ENCODE data around the gene SLC25A21. TPM values are rescaled to one million over a fixed set of nuclear protein-coding genes. Genes with fewer than 3 reads are reported as not detected.
"Not testable (repeated sequence)": the region's sequence is repeated elsewhere in the genome, so short reads cannot be mapped to it uniquely, and the experiment has no call there.

SLC25A21 gene
- polyA plus RNA-seq, 2 donors: 0.53 to 0.74 TPM

DNA sequence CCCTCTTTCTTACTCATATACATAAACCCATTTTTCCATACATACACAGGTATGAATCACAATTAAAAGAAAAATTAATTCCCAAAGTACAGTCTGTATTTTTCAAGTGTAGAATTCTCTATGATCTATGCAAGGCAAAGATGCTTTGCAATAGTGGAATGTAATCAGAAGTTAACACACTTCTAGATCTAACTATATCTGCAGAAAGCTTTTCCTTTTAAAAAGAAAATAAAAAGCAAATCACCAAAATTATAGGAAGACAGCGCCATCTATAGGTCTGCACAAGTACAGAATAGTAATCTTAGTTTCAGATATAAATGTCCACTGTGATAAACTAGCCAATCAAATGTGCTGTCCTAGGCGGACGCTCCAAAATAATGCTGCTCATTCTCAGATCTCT lies 22.0 kb downstream of the SLC25A21 start:
- WGBS, 2 donors: 1 to 2% methylated on average over 3 of the region's 3 CpGs
- H3K9me3 ChIP-seq (ENCODE audit: control insufficient read depth in 2 of 2, insufficient read depth in 1 of 2, low read depth in 1 of 2, low read length in 1 of 2): no peaks in the 10 kb centered on the region
- no peaks in the 10 kb centered on the region for H3K27me3 ChIP-seq (ENCODE audit: control insufficient read depth in 1 of 2, insufficient read depth in 2 of 2, low read length in 2 of 2)

DNA sequence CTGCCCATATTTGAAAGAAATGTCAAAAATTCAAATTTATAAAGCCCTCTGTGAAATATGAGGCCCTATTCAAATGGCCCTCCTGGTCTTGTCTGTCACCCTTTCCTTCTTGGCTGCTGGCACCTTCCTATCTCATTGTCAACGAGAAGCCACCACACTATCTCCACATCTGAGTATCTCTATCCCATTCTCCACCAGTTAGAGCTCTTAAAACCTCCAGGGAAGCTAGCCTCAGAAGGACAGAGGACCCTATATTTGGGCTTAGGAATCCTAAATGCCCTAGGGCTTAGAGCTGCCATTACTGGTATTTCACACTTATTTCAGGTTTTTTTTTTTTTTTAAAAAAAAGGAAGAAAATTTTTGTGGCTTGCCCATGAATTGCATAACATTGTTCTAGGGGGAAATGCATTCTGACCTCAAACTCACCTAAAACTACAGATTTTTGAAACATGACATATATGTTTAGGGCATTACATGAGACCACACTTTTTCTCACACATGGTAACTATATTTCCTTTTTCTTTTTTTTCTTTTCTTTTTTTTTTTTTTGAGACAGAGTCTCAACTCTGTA lies 25.0 kb downstream of the SLC25A21 start:
- no peaks in the 10 kb centered on the region for H3K9me3 ChIP-seq (ENCODE audit: control insufficient read depth in 2 of 2, insufficient read depth in 1 of 2, low read depth in 1 of 2, low read length in 1 of 2)
- no peaks in the 10 kb centered on the region for H3K36me3 ChIP-seq (ENCODE audit: control insufficient read depth in 2 of 2, insufficient read depth in 2 of 2, low read length in 1 of 2)
- no peak overlapping the region for H3K4me3 ChIP-seq (ENCODE audit: low read depth in 1 of 2, low read length in 2 of 2)
- 63 to 70% methylated on average over 1 of the region's 1 CpG for WGBS, 2 donors
- no peaks in the 10 kb centered on the region for H3K27me3 ChIP-seq (ENCODE audit: control insufficient read depth in 1 of 2, insufficient read depth in 2 of 2, low read length in 2 of 2)
- H3K27ac ChIP-seq (ENCODE audit: low read depth in 2 of 2, low read length in 1 of 2): no peak overlapping the region
- H3K4me1 ChIP-seq (ENCODE audit: control insufficient read depth in 2 of 2, insufficient read depth in 2 of 2, low read length in 1 of 2): no peaks in the 10 kb centered on the region

More for the DNA sequence above, 22.0 kb downstream of the SLC25A21 start:
- no peak overlapping the region for H3K27ac ChIP-seq (ENCODE audit: low read depth in 2 of 2, low read length in 1 of 2)
- no peak overlapping the region for H3K4me3 ChIP-seq (ENCODE audit: low read depth in 1 of 2, low read length in 2 of 2)
- H3K4me1 ChIP-seq (ENCODE audit: control insufficient read depth in 2 of 2, insufficient read depth in 2 of 2, low read length in 1 of 2): no peaks in the 10 kb centered on the region
- no peaks in the 10 kb centered on the region for H3K36me3 ChIP-seq (ENCODE audit: control insufficient read depth in 2 of 2, insufficient read depth in 2 of 2, low read length in 1 of 2)

GRCh38 chr14:37146438-37146837 lies 26.0 kb downstream of the SLC25A21 start:
- H3K4me1 ChIP-seq (ENCODE audit: control insufficient read depth in 2 of 2, insufficient read depth in 2 of 2, low read length in 1 of 2); H3K27me3 ChIP-seq (ENCODE audit: control insufficient read depth in 1 of 2, insufficient read depth in 2 of 2, low read length in 2 of 2); H3K36me3 ChIP-seq (ENCODE audit: control insufficient read depth in 2 of 2, insufficient read depth in 2 of 2, low read length in 1 of 2); H3K27ac ChIP-seq (ENCODE audit: low read depth in 2 of 2, low read length in 1 of 2); H3K9me3 ChIP-seq (ENCODE audit: control insufficient read depth in 2 of 2, insufficient read depth in 1 of 2, low read depth in 1 of 2, low read length in 1 of 2); H3K4me3 ChIP-seq (ENCODE audit: low read depth in 1 of 2, low read length in 2 of 2): not testable (repeated sequence)
- 80 to 87% methylated on average over 1 of the region's 1 CpG for WGBS, 2 donors

GRCh38 chr14:37145395-37145794 lies 27.0 kb downstream of the SLC25A21 start:
- no peaks in the 10 kb centered on the region for H3K36me3 ChIP-seq (ENCODE audit: control insufficient read depth in 2 of 2, insufficient read depth in 2 of 2, low read length in 1 of 2)
- H3K4me1 ChIP-seq (ENCODE audit: control insufficient read depth in 2 of 2, insufficient read depth in 2 of 2, low read length in 1 of 2): no peaks in the 10 kb centered on the region
- H3K27me3 ChIP-seq (ENCODE audit: control insufficient read depth in 1 of 2, insufficient read depth in 2 of 2, low read length in 2 of 2): no peaks in the 10 kb centered on the region
- H3K27ac ChIP-seq (ENCODE audit: low read depth in 2 of 2, low read length in 1 of 2): no peak overlapping the region
- no peaks in the 10 kb centered on the region for H3K9me3 ChIP-seq (ENCODE audit: control insufficient read depth in 2 of 2, insufficient read depth in 1 of 2, low read depth in 1 of 2, low read length in 1 of 2)
- H3K4me3 ChIP-seq (ENCODE audit: low read depth in 1 of 2, low read length in 2 of 2): no peak overlapping the region

DNA sequence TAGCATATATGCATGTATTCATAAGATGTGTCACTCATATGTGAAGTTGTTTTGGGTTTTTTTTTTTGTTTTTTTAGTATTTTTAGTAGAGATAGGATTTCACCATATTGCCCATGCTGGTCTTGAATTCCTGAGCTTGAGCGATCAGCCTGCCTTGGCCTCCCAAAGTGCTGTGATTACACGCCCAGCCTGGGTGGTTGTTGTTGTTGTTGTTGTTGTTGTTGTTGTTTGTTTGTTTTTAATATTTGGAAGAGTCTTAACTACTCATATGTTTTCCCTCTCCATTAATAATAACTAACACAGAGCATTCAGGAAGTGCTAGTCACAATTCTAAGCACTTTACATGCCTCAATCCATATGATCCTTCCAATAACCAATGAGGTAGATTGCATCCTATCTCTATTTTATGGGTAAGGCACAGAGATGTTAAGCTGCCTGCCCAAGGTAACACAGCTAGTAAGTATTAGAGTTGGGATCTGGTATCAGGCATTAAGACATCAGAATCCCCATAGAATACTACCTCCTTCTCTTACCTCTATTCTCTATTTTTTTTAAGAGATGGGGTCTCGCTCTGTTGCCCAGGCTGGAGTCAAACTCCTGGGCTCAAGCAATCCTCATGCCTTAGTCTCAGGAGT lies 27.6 kb downstream of the SLC25A21 start:
- no peaks in the 10 kb centered on the region for H3K27me3 ChIP-seq (ENCODE audit: control insufficient read depth in 1 of 2, insufficient read depth in 2 of 2, low read length in 2 of 2)
- no peaks in the 10 kb centered on the region for H3K4me1 ChIP-seq (ENCODE audit: control insufficient read depth in 2 of 2, insufficient read depth in 2 of 2, low read length in 1 of 2)
- H3K36me3 ChIP-seq (ENCODE audit: control insufficient read depth in 2 of 2, insufficient read depth in 2 of 2, low read length in 1 of 2): no peaks in the 10 kb centered on the region
- H3K4me3 ChIP-seq (ENCODE audit: low read depth in 1 of 2, low read length in 2 of 2): no peak overlapping the region
- 94 to 97% methylated on average over 3 of the region's 3 CpGs for WGBS, 2 donors
- H3K9me3 ChIP-seq (ENCODE audit: control insufficient read depth in 2 of 2, insufficient read depth in 1 of 2, low read depth in 1 of 2, low read length in 1 of 2): no peaks in the 10 kb centered on the region
- H3K27ac ChIP-seq (ENCODE audit: low read depth in 2 of 2, low read length in 1 of 2): no peak overlapping the region

- no peaks in the 10 kb centered on the region for H3K4me1 ChIP-seq (ENCODE audit: control insufficient read depth in 2 of 2, insufficient read depth in 2 of 2, low read length in 1 of 2)
- no peaks in the 10 kb centered on the region for H3K9me3 ChIP-seq (ENCODE audit: control insufficient read depth in 2 of 2, insufficient read depth in 1 of 2, low read depth in 1 of 2, low read length in 1 of 2)
- H3K36me3 ChIP-seq (ENCODE audit: control insufficient read depth in 2 of 2, insufficient read depth in 2 of 2, low read length in 1 of 2): no peaks in the 10 kb centered on the region
- H3K27me3 ChIP-seq (ENCODE audit: control insufficient read depth in 1 of 2, insufficient read depth in 2 of 2, low read length in 2 of 2): no peaks in the 10 kb centered on the region
- WGBS, 2 donors: 69 to 77% methylated on average over 2 of the region's 2 CpGs
- H3K4me3 ChIP-seq (ENCODE audit: low read depth in 1 of 2, low read length in 2 of 2): no peak overlapping the region
- no peak overlapping the region for H3K27ac ChIP-seq (ENCODE audit: low read depth in 2 of 2, low read length in 1 of 2)
Observed at GRCh38 chr14:37143475-37143874, 28.9 kb downstream of the SLC25A21 start.

DNA sequence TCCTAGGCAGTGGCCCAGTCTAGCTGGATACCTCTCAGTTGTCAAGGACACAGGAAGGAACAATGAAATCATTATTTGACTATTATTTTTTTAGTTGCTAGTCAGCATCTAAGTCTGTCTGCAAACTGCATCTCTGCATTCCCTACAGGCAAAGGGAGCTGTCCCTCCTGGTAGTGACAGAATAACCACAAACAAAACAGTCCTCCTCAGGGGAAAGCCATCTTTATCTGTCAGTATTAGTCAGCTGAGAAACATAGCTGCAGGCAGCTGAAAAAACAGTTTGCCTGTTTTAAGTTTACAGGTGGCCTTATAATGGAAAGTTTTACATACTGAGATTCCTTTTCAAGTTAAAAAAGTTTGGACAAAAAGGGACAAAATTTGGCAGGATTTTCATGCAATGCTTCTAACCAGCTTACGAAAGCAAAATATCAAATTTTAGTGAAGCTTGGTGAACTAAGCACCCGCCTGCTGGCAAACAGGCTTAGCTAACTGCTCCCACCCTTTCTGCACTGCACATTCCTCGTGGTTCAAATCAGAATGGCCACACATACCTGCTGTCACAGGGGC lies 29.5 kb downstream of the SLC25A21 start:
- 50 to 62% methylated on average over 3 of the region's 3 CpGs for WGBS, 2 donors
- no peaks in the 10 kb centered on the region for H3K36me3 ChIP-seq (ENCODE audit: control insufficient read depth in 2 of 2, insufficient read depth in 2 of 2, low read length in 1 of 2)
- no peaks in the 10 kb centered on the region for H3K4me1 ChIP-seq (ENCODE audit: control insufficient read depth in 2 of 2, insufficient read depth in 2 of 2, low read length in 1 of 2)
- no peak overlapping the region for H3K27ac ChIP-seq (ENCODE audit: low read depth in 2 of 2, low read length in 1 of 2)
- H3K9me3 ChIP-seq (ENCODE audit: control insufficient read depth in 2 of 2, insufficient read depth in 1 of 2, low read depth in 1 of 2, low read length in 1 of 2): no peaks in the 10 kb centered on the region
- no peak overlapping the region for H3K4me3 ChIP-seq (ENCODE audit: low read depth in 1 of 2, low read length in 2 of 2)
- H3K27me3 ChIP-seq (ENCODE audit: control insufficient read depth in 1 of 2, insufficient read depth in 2 of 2, low read length in 2 of 2): no peaks in the 10 kb centered on the region

- Histone ChIP-seq H3K4me1 (ENCODE audit: control insufficient read depth in 2 of 2, insufficient read depth in 2 of 2, low read length in 1 of 2) (no peaks in the 10 kb centered on the region), H3K36me3 (ENCODE audit: control insufficient read depth in 2 of 2, insufficient read depth in 2 of 2, low read length in 1 of 2) (no peaks in the 10 kb centered on the region), H3K27ac (ENCODE audit: low read depth in 2 of 2, low read length in 1 of 2) (no peak overlapping the region), H3K4me3 (ENCODE audit: low read depth in 1 of 2, low read length in 2 of 2) (no peak overlapping the region), H3K27me3 (ENCODE audit: control insufficient read depth in 1 of 2, insufficient read depth in 2 of 2, low read length in 2 of 2) (no peaks in the 10 kb centered on the region), H3K9me3 (ENCODE audit: control insufficient read depth in 2 of 2, insufficient read depth in 1 of 2, low read depth in 1 of 2, low read length in 1 of 2) (no peaks in the 10 kb centered on the region)
- WGBS, 2 donors: 88% methylated on average over 2 of the region's 2 CpGs
Observed at GRCh38 chr14:37140176-37140575, 32.2 kb downstream of the SLC25A21 start.

DNA sequence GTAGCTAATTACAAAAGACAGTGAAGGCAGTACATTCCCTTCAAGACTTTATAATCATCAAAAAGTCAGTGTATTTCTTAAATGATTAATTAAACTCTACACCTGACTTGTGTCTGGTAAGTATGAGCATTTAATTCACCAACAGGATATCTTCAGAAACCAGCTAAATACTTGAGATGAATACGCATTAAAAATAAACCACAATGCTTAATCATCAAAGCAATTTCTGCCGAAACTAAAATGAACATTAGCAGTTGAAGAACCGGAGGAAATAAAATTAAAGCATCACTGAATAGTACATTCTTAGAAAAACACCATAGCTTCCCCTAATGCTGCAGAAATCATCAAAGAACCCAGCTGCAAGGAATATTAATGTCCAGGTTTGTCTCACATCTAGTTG lies 32.7 kb downstream of the SLC25A21 start:
- no peaks in the 10 kb centered on the region for H3K4me1 ChIP-seq (ENCODE audit: control insufficient read depth in 2 of 2, insufficient read depth in 2 of 2, low read length in 1 of 2)
- no peaks in the 10 kb centered on the region for H3K9me3 ChIP-seq (ENCODE audit: control insufficient read depth in 2 of 2, insufficient read depth in 1 of 2, low read depth in 1 of 2, low read length in 1 of 2)
- no peak overlapping the region for H3K4me3 ChIP-seq (ENCODE audit: low read depth in 1 of 2, low read length in 2 of 2)
- no peak overlapping the region for H3K27ac ChIP-seq (ENCODE audit: low read depth in 2 of 2, low read length in 1 of 2)
- WGBS, 2 donors: 80 to 81% methylated on average over 3 of the region's 3 CpGs
- no peaks in the 10 kb centered on the region for H3K27me3 ChIP-seq (ENCODE audit: control insufficient read depth in 1 of 2, insufficient read depth in 2 of 2, low read length in 2 of 2)
- no peaks in the 10 kb centered on the region for H3K36me3 ChIP-seq (ENCODE audit: control insufficient read depth in 2 of 2, insufficient read depth in 2 of 2, low read length in 1 of 2)

- no peak overlapping the region for H3K27ac ChIP-seq (ENCODE audit: low read depth in 2 of 2, low read length in 1 of 2)
- no peaks in the 10 kb centered on the region for H3K4me1 ChIP-seq (ENCODE audit: control insufficient read depth in 2 of 2, insufficient read depth in 2 of 2, low read length in 1 of 2)
- no peak overlapping the region for H3K4me3 ChIP-seq (ENCODE audit: low read depth in 1 of 2, low read length in 2 of 2)
- H3K36me3 ChIP-seq (ENCODE audit: control insufficient read depth in 2 of 2, insufficient read depth in 2 of 2, low read length in 1 of 2): no peaks in the 10 kb centered on the region
- no peaks in the 10 kb centered on the region for H3K9me3 ChIP-seq (ENCODE audit: control insufficient read depth in 2 of 2, insufficient read depth in 1 of 2, low read depth in 1 of 2, low read length in 1 of 2)
- 75 to 78% methylated on average over 2 of the region's 2 CpGs for WGBS, 2 donors
- H3K27me3 ChIP-seq (ENCODE audit: control insufficient read depth in 1 of 2, insufficient read depth in 2 of 2, low read length in 2 of 2): no peaks in the 10 kb centered on the region
Observed at GRCh38 chr14:37138898-37139297, 33.5 kb downstream of the SLC25A21 start.

Data from esophagus (tissue), 2 donors.